Left cardiac atrium (tissue), 4 donors: Measurements from ENCODE around the gene SKAP1. TPM values are rescaled to one million over a fixed set of nuclear protein-coding genes. Genes with fewer than 3 reads are reported as not detected.
"Not testable (repeated sequence)": the region's sequence is repeated elsewhere in the genome, so short reads cannot be mapped to it uniquely, and the experiment has no call there.

Experiments used
- ATAC-seq, 2 donors: fragments of 200-7000 bp; cut with Tn5 transposase; one replicate each; pipeline ENCODE4 v1.9.1; 2020; ENCODE audit warnings: mild to moderate bottlenecking in 2 of 2, moderate library complexity in 2 of 2
- DNase-seq: peaks from one replicate; pipeline ENCODE4 v3.0.0-alpha.2; 2020
- intact Hi-C, 2 donors: fragments of 100-400 bp; cut with DNase I; formaldehyde crosslinking; loops; one replicate each; pipeline versions ENCODE4 v1.14.1 to v1.15.1; 2022 to 2023
- total RNA-seq, 2 donors: library from RNA; stranded (reverse); fragmentation: NEBNext Ultra II Directional; extraction: Animal tissue kit (Norgen Biotek cat#: 25700); gene quantifications; one replicate each; pipeline ENCODE4 v1.2.1, GENCODE V29; 2021
- donor health status: DM: no; HTN: yes; CAD: no.
- donor health status: DM: no; HTN: yes; CAD: no; lungs with severe emphysema.
- donor health status: DM: yes; HTN: yes; CAD: no.
- donor health status: Dilated cardiomyopathy.

SKAP1 gene
- total RNA-seq, 2 donors from 2014 or later, result 0.31 to 0.88 TPM

- intact Hi-C loops, result no loop called here
- ATAC-seq (no peak), DNase-seq (no peak)
Observed at GRCh38 chr17:48207776-48208544, 222.1 kb downstream of the SKAP1 start.

- intact Hi-C loops, ATAC-seq, DNase-seq: not testable (repeated sequence)
Observed at GRCh38 chr17:48207036-48207435, 223.0 kb downstream of the SKAP1 start.

GRCh38 chr17:48202959-48203358, 227.1 kb downstream of the SKAP1 start:
- intact Hi-C loops, result no loop called here
- DNase-seq (no peak), ATAC-seq (no peak)

DNA sequence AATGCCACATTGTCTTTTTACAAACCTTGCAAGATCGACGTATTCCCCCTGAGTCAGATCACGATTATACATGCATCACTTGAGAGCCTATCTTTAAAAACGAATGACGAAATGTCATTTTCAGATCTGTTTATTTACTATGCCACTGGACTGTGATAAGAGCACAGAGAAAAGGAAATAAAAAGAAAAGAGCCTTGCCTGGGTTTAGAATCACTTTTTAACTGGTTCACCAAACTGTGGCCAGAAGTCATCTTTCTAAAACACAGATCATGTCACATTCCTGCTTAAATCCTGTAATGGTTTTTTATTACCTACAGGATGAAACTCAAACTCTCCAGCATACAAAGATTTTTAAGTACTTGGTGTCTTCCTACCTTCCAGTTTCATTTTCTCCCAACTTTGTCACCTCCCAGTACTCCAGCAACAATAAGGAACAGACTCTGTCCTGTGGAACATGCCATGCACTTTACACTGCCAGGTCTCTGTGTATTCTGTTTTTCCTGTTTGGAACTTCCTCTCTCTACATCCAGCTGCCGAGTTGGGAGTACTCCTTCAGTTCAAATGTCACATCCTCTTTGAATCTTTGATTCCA, 231.0 kb downstream of the SKAP1 start:
- no peak for DNase-seq
- intact Hi-C loops, result no loop called here
- ATAC-seq, result no peak

GRCh38 chr17:48195910-48196309, 234.1 kb downstream of the SKAP1 start:
- ATAC-seq (no peak), DNase-seq (no peak)
- intact Hi-C loops, result no loop called here

DNA sequence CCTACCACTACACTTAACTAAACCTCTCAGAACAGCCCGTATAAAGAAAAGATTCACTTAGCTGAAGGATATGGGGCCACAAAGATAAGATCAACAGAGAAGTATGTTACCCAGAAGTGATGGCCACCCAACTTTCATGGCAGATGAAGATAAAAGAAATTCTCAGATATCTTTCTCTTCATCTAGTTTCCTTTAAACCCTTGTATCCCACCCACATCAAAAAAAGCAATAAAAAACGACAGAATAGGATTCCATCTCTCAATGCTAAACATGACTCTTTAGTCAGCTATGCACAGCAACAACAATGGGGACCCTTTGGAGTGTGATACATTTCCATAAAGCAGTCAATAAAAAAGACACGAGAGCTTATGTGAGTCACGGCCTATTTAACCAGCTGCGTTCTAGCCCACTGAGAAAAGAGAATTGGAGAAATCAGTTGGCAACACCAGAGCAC, 235.9 kb downstream of the SKAP1 start:
- DNase-seq, result no peak
- intact Hi-C loops, result no loop called here
- ATAC-seq, result no peak

- DNase-seq (no peak), ATAC-seq (no peak)
- intact Hi-C loops, result no loop called here
Observed at GRCh38 chr17:48192321-48192731, 237.7 kb downstream of the SKAP1 start.

DNA sequence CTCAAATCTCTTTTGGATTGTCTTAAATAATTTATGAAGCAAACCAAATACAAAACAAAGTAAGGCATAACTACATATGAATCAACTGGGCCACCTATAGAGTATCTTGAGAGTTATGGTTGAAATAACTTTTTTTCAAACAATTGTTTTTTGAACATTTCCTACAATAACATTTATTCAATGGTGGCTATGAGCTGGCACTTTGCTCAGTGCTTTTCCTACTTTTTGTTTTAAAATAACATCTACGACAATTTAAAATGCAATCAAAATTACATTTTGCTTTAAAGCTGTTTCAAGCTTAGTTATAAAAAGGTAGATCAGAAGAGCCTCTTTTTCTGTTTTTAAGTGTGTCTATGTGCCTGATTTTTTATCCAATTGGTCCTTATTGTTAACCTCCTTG, 238.7 kb downstream of the SKAP1 start:
- intact Hi-C loops, result no loop called here
- DNase-seq (no peak), ATAC-seq (no peak)

DNA sequence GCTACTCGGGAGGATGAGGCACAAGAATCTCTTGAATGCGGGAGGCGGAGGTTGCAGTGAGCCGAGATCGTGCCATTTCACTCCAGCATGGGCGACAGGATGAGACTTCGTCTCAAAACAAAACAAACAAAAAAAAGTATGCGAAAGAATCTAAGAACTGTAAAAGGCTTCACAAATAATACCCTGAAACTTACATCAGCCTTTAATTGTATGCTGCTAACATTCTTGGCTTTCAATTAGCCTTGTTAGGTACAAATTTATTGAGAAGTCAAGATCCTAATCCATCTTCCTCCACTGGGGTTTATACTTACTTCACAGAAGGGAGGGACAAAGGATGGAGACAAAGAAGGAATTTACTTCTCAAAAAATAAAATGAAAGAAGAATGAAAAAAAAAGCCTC, 239.1 kb downstream of the SKAP1 start:
- no peak for ATAC-seq
- intact Hi-C loops, result no loop called here
- DNase-seq, result no peak

- intact Hi-C loops, result no loop called here
- DNase-seq (no peak), ATAC-seq (no peak)
Observed at GRCh38 chr17:48187872-48188608, 242.0 kb downstream of the SKAP1 start.

GRCh38 chr17:48186317-48186716, 243.7 kb downstream of the SKAP1 start:
- ATAC-seq, DNase-seq, intact Hi-C loops: not testable (repeated sequence)

- no peak for DNase-seq
- no peak for ATAC-seq
- intact Hi-C loops, result no loop called here
Observed at GRCh38 chr17:48184721-48185120, 245.3 kb downstream of the SKAP1 start.

DNA sequence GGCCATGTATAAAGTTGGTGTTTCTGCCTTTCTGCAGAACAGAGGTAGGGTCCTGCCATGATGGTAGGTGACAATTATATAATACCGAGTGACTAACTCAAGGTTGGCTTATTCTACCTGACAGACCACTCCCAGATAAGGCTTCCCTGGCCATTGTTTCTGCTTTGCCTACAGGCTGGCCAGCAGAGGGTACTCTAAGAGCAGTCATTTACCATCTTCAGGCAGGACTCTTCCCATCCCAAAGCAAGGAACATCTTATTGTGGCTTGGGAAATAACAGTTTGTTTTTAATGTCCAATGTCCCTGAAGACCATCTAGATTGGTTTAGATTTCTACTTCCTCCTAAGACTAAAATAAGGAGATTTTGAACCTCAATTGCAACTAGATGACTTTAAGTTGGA, 248.4 kb downstream of the SKAP1 start:
- DNase-seq (no peak), ATAC-seq (no peak)
- intact Hi-C loops, result no loop called here

DNA sequence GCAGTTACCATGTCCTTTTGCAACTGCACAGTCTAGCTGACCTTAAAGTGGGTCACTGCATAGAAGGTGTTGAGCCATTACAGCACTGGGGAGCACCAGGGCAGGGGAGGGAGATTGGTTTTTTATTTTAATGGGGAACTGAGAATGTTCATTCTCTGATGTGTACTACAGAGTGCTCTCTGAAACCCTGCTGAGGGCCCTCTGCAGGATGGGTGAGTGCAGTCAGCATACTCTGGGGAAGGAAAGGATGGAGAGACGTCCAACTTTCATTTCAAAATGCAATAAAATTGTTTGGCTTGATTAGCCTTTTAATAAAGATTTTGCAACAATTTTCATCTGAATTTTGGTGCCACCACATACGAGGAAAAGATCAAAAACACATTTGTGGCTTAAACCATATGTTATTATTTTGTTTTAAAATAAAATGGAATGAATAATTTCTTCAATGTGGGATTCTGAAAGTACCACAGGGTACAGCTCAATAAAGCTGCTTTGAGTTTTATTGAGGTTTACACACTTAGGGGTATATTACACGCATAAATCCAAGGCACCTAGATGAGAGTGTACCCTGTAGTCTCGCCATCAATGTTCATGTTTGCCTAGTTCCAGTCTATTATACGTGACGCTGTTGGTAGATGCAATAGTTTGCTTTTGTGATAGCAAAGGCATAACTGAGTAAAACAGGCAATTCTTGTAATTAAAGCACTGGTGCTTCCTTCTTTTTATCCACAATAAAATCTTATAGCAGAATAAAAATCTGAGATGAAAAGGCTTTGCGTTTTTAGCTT, 249.0 kb downstream of the SKAP1 start:
- intact Hi-C loops, result no loop called here
- ATAC-seq, result no peak
- no peak for DNase-seq

DNA sequence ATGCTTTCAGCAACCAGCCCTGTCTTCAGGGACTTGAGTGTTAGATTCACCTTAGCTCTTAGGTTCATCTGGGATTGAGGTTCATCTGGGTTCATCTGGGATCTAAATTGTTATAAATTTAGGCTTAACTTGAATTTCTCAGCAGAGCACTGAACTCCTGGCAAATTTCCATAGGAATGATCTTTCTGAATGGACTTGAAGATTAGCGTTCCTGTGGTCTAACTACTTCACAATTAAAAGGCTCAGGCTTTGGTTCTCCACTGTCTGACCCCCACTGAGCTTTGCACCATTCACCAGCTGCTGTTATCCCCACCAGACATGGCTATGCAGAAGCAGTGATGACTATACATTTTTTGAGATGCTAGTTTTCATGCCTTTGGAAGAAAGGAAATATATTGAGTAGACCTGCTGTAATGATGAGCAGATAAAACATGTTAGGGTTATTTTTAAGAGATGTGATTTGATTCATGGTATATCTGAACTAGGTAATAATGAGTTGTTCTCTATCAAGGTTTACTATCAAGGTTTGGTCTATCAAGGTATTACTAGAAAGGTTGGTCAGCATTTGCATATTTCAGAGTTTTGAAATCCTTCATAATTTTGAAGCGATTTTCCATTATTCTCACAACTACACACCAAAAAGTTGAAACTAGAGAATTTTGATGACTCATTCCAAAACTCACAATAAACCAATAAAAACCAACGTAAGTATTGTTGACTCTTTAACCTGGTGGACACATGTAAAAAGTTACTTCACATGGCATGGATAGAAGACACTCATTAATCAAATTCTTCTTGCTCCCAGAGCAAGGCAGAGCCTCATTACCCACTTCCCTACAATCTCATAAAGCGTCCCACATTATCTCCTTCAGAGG, 250.7 kb downstream of the SKAP1 start:
- ATAC-seq, result no peak

GRCh38 chr17:48178317-48178716, 251.7 kb downstream of the SKAP1 start:
- no peak for DNase-seq
- ATAC-seq, result no peak
- intact Hi-C loops, result no loop called here

More for the DNA sequence above, 250.7 kb downstream of the SKAP1 start:
- DNase-seq, result no peak
- intact Hi-C loops, result no loop called here

DNA sequence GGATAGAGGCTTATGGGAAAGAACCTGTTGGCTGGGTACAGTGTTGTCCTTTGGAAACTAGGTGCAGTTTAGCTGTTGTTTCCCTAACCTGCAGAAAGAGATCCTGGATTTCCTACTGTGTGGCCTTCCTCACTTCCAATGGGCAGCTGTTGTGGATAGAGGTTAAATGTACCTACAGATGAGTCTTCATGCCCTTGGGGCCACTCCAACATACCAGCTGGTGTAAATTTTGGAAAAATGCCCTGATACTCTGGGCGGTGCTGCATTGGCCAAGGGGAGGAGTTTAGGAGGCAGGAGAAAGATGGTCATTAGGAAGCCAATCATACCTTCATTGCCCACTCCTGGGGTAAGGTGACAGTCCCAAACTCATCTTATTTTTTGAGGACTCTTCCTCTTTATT, 252.2 kb downstream of the SKAP1 start:
- intact Hi-C loops, result no loop called here
- DNase-seq, result no peak
- ATAC-seq, result no peak

DNA sequence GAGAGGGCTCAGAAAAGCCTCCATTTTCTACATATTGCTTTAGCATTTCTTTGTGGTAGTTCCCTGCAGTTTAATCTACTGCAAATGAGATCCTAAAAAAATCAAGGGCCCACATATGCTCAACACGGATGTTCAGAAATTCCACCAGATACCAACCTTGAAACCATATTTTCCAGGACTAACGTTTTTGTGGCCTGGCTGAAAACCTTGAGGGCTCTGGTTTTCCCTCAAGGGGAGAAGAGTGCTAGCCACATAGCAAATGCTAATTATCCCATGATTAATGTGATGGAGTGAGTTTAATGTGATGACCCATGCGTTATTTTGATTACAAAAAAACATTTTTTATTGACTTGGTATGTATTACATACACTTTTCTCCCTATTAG, 253.6 kb downstream of the SKAP1 start:
- DNase-seq, result no peak
- intact Hi-C loops, result no loop called here
- no peak for ATAC-seq
